Suprapubic skin (tissue), 4 donors: ENCODE data around the gene NOSTRIN.

Experiments
- CTCF ChIP-seq, 2 donors: fragments of 200-600 bp in 1 of 2; fragments of 450-650 bp in 1 of 2; sonication (generic) in 1 of 2; IDR thresholded peaks; one replicate each; pipeline ENCODE4 v1.5.1; 2016 to 2019; ENCODE audit warnings: antibody characterized with exemption in 2 of 2, mild to moderate bottlenecking in 1 of 2, moderate library complexity in 1 of 2
- EP300 ChIP-seq: sonication (generic); formaldehyde crosslinking; IDR thresholded peaks from one replicate; pipeline ENCODE4 v1.6.1; 2017; ENCODE audit warnings: antibody characterized with exemption
- POLR2A ChIP-seq, 2 donors: fragments of 450-650 bp; IDR thresholded peaks; one replicate each; pipeline ENCODE4 v1.6.1; 2017; ENCODE audit warnings: antibody characterized with exemption in 2 of 2, mild to moderate bottlenecking in 2 of 2, moderate library complexity in 2 of 2
- POLR2AphosphoS5 ChIP-seq, 3 donors: sonication (generic); formaldehyde crosslinking; IDR thresholded peaks; one replicate each; pipeline ENCODE4 v1.6.1; 2017; ENCODE audit warnings: antibody characterized with exemption in 3 of 3

- no peak for TF ChIP-seq POLR2AphosphoS5 (IDR thresholded peaks at IDR 0.05)
- TF ChIP-seq CTCF (IDR thresholded peaks at IDR 0.05) = no peak
- TF ChIP-seq POLR2A (IDR thresholded peaks at IDR 0.05) = no peak
- TF ChIP-seq EP300 = no peak
Observed at GRCh38 chr2:168853471-168853870, 51.0 kb downstream of the NOSTRIN start.
